C4-2B (cell line): ENCODE measurements around the gene METTL4.
A peak's percentile ranks its signal among the peaks of the same experiment; 100 is the strongest.
"Not testable (repeated sequence)": the region's sequence is repeated elsewhere in the genome, so short reads cannot be mapped to it uniquely, and the experiment has no call there.

Experiments
- H3K27ac ChIP-seq: fragments of 450-650 bp; 2 replicates; pipeline ENCODE4 v1.5.1; 2017
- ZFX ChIP-seq: fragments of 450-650 bp; IDR thresholded peaks from 2 replicates; pipeline ENCODE4 v1.6.1; 2017
- TF ChIP-seq, protein P1 (sequence below): fragments of 450-650 bp; conservative IDR thresholded peaks from 2 replicates; pipeline ENCODE4 v1.5.1; 2017; ENCODE audit warnings: mild to moderate bottlenecking

The METTL4 gene

GRCh38 chr18:2545155-2545554, 26.1 kb downstream of the METTL4 start:
- no peak overlapping the region for H3K27ac ChIP-seq
- TF ChIP-seq ZFX: no peak
- TF ChIP-seq, protein P1, sequence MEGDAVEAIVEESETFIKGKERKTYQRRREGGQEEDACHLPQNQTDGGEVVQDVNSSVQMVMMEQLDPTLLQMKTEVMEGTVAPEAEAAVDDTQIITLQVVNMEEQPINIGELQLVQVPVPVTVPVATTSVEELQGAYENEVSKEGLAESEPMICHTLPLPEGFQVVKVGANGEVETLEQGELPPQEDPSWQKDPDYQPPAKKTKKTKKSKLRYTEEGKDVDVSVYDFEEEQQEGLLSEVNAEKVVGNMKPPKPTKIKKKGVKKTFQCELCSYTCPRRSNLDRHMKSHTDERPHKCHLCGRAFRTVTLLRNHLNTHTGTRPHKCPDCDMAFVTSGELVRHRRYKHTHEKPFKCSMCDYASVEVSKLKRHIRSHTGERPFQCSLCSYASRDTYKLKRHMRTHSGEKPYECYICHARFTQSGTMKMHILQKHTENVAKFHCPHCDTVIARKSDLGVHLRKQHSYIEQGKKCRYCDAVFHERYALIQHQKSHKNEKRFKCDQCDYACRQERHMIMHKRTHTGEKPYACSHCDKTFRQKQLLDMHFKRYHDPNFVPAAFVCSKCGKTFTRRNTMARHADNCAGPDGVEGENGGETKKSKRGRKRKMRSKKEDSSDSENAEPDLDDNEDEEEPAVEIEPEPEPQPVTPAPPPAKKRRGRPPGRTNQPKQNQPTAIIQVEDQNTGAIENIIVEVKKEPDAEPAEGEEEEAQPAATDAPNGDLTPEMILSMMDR: no peak

- H3K27ac ChIP-seq: not testable (repeated sequence)
- TF ChIP-seq, protein P1: peak; percentile 82
These were observed 29.3 kb downstream of the METTL4 start for GRCh38 chr18:2541925-2542563.

DNA sequence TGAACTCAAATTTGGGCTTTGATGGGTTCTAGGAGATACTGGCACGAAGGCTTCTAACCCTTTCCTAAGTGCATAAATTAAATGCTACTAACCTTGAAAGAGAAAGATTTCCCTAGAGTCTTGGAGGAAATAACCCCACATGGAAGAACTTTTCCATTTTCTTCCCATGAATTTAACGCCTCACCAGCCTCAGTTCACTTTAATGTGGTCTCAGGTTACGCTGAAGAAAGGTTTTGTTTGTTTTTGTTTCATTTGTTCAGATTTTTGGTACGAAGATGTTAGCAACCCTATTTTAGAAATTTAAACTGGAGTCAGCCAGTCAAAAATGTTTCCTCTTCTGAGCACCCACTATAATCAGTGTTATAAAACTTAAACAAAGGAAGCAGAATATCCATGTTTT, 30.7 kb downstream of the METTL4 start:
- no peak overlapping the region for H3K27ac ChIP-seq
- no peak for TF ChIP-seq ZFX
- TF ChIP-seq, protein P1: no peak

GRCh38 chr18:2538844-2539243, 32.5 kb downstream of the METTL4 start:
- H3K27ac ChIP-seq: no peak overlapping the region
- TF ChIP-seq ZFX: no peak
- TF ChIP-seq, protein P1: no peak

DNA sequence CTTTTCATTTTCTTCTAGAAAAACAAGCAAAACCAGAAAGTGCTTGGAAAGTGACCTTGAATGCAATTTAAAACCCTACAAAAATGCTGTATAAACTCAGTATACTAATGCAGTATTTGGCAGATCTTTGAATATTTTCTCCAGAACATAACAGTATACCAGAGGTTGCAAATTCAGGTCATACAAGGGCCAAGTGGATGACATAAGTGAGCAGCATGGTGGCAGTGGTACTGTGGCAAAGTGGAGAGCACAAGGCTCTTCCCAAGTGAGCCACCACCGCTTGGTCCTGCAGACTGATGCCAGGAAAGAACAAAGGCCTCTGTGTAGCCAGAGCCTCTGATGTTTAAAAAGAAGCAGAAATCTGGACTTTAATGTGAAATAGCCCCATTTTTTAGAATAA, 33.1 kb downstream of the METTL4 start:
- H3K27ac ChIP-seq: peak overlapping the region; percentile 66

DNA sequence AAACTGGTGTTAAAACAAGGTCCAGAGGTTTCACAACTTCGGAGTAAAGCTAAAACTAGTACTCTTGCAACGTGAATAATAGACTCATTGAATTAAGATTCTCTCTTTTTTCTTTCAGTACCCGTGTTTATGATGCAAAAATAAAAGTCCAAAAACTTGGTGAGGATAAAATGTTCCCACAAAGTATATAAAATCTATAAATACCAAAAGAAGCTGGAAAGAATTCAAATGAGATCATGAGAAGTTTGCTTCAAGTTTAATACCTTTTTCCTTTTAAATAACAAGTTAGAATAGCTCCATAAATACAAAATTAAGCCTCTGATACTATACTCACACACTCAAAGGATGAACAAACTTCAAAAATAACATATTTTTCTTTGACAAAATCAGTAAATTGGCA, 34.0 kb downstream of the METTL4 start:
- TF ChIP-seq ZFX: no peak
- TF ChIP-seq, protein P1: no peak
- no peak overlapping the region for H3K27ac ChIP-seq

More for the DNA sequence above, 33.1 kb downstream of the METTL4 start:
- TF ChIP-seq, protein P1: no peak
- no peak for TF ChIP-seq ZFX

- H3K27ac ChIP-seq: no peak overlapping the region
These were observed 34.8 kb downstream of the METTL4 start for GRCh38 chr18:2536493-2536892.

More at GRCh38 chr18:2536493-2536892, 34.8 kb downstream of the METTL4 start:
- no peak for TF ChIP-seq ZFX
- TF ChIP-seq, protein P1: no peak
